Liver (tissue), 9 donors: ENCODE data around the gene AKT1S1. TPM values are rescaled to one million over a fixed set of nuclear protein-coding genes. Genes with fewer than 3 reads are reported as not detected.

Experiments used
- DNase-seq: peaks from one replicate; pipeline ENCODE4 v3.0.0-alpha.2; 2017; ENCODE audit warnings: low spot score
- H3K27ac ChIP-seq, 2 donors: one replicate each; pipeline ENCODE4 v1.7.0; 2013; ENCODE audit warnings: inconsistent platforms in 2 of 2, low read length in 2 of 2, control low read depth in 1 of 2, low read depth in 1 of 2, mild to moderate bottlenecking in 1 of 2
- H3K27me3 ChIP-seq, 4 donors: one replicate each; pipeline versions ENCODE4 v1.6.1 to v1.7.0; 2013; ENCODE audit warnings: low read length in 3 of 4, inconsistent platforms in 1 of 4, mild to moderate bottlenecking in 1 of 4, moderate library complexity in 1 of 4; ENCODE audit not compliant: control insufficient read depth in 4 of 4, insufficient read depth in 4 of 4
- H3K36me3 ChIP-seq, 4 donors: one replicate each; pipeline versions ENCODE4 v1.6.1 to v1.7.0; 2013; ENCODE audit warnings: low read length in 3 of 4, mild to moderate bottlenecking in 3 of 4, low read depth in 1 of 4, moderate library complexity in 1 of 4; ENCODE audit not compliant: control insufficient read depth in 4 of 4, insufficient read depth in 3 of 4
- H3K4me1 ChIP-seq, 4 donors: one replicate each; pipeline versions ENCODE4 v1.6.1 to v1.7.0; 2013; ENCODE audit warnings: low read length in 3 of 4, mild to moderate bottlenecking in 3 of 4, moderate library complexity in 1 of 4; ENCODE audit not compliant: control insufficient read depth in 4 of 4, insufficient read depth in 4 of 4
- H3K4me3 ChIP-seq, 3 donors: one replicate each; pipeline versions ENCODE4 v1.6.1 to v1.7.0; 2013; ENCODE audit warnings: low read length in 3 of 3, control low read depth in 1 of 3, low read depth in 1 of 3, mild to moderate bottlenecking in 1 of 3
- H3K9ac ChIP-seq, 2 donors: one replicate each; pipeline ENCODE4 v1.7.0; 2013; ENCODE audit warnings: low read length in 2 of 2, mild to moderate bottlenecking in 2 of 2, moderate library complexity in 2 of 2, control low read depth in 1 of 2, low read depth in 1 of 2
- H3K9me3 ChIP-seq, 4 donors: one replicate each; pipeline versions ENCODE4 v1.6.1 to v1.7.0; 2013; ENCODE audit warnings: low read length in 3 of 4; ENCODE audit not compliant: control insufficient read depth in 4 of 4
- CTCF ChIP-seq: fragments of 150-350 bp; IDR thresholded peaks from 2 replicates; pipeline ENCODE4 v1.5.1; 2017; ENCODE audit warnings: improper control_type of control experiment, low read depth, low read length; ENCODE audit not compliant: missing input control
- EGR1 ChIP-seq, 2 donors: IDR thresholded peaks; 2 replicates each; pipeline ENCODE4 v1.6.1; 2016 to 2018; ENCODE audit warnings: antibody characterized with exemption in 2 of 2, low read depth in 2 of 2
- FOXA1 ChIP-seq: IDR thresholded peaks from 2 replicates; pipeline ENCODE4 v1.6.1; 2016; ENCODE audit warnings: antibody characterized with exemption
- FOXA2 ChIP-seq: IDR thresholded peaks from 2 replicates; pipeline ENCODE4 v1.6.1; 2016; ENCODE audit warnings: antibody characterized with exemption
- HNF4A ChIP-seq, 2 donors: conservative IDR thresholded peaks; 2 replicates each; pipeline ENCODE4 v1.6.1; 2016; ENCODE audit warnings: antibody characterized with exemption in 2 of 2, mild to moderate bottlenecking in 2 of 2
- HNF4G ChIP-seq: IDR thresholded peaks from 2 replicates; pipeline ENCODE4 v1.6.1; 2016; ENCODE audit warnings: antibody characterized with exemption
- JUND ChIP-seq, 2 donors: IDR thresholded peaks; 2 replicates each; pipeline ENCODE4 v1.6.1; 2016; ENCODE audit warnings: antibody characterized with exemption in 2 of 2
- MAX ChIP-seq: IDR thresholded peaks from 2 replicates; pipeline ENCODE4 v1.6.1; 2016; ENCODE audit warnings: antibody characterized with exemption
- NR2F2 ChIP-seq: IDR thresholded peaks from 2 replicates; pipeline ENCODE4 v1.6.1; 2016; ENCODE audit warnings: antibody characterized with exemption
- RAD21 ChIP-seq, 2 donors: IDR thresholded peaks; 2 replicates each; pipeline ENCODE4 v1.6.1; 2016; ENCODE audit warnings: antibody characterized with exemption in 2 of 2, mild to moderate bottlenecking in 2 of 2
- SP1 ChIP-seq: IDR thresholded peaks from 2 replicates; pipeline ENCODE4 v1.6.1; 2018; ENCODE audit warnings: antibody characterized with exemption, mild to moderate bottlenecking
- TAF1 ChIP-seq: conservative IDR thresholded peaks from 2 replicates; pipeline ENCODE4 v1.6.1; 2016; ENCODE audit warnings: antibody characterized with exemption, mild to moderate bottlenecking
- YY1 ChIP-seq: IDR thresholded peaks from 2 replicates; pipeline ENCODE4 v1.6.1; 2016; ENCODE audit warnings: antibody characterized with exemption, mild to moderate bottlenecking
- WGBS: extraction: QIAGEN DNeasy Blood & Tissue Kit; methylation state at CpG from one replicate; pipeline ENCODE4 v1.1.7; 2013; 5-methylcytosine and 5-hydroxymethylcytosine counted together
- polyA plus RNA-seq, 2 donors: library from polyadenylated mRNA; stranded (reverse) in 1 of 2; unstranded in 1 of 2; fragments of 200-250 nt in 1 of 2; fragments of >200 nt in 1 of 2; fragmentation: Nextera tagmentation in 1 of 2; extraction: Ambion mirVana in 1 of 2; gene quantifications; one replicate each; pipeline versions ENCODE4 v1.2.1 to v1.2.3, GENCODE V29; 2013 to 2015
- total RNA-seq, 2 donors: library from RNA; depleted of rRNA; stranded (reverse); fragments of >200 nt; gene quantifications; one replicate each; pipeline ENCODE4 v1.2.3, GENCODE V29; 2014
- TF ChIP-seq, protein P1 (sequence below): IDR thresholded peaks from 2 replicates; pipeline ENCODE4 v1.6.1; 2016; ENCODE audit warnings: antibody characterized with exemption
- donor health status: healthy.
- donor health status: healthy.
- donor health status: healthy.
- donor health status: healthy.
- donor health status: healthy.

AKT1S1 gene
- total and polyA plus RNA-seq, 4 donors: 6.8 to 43.9 (median 12.9) TPM

GRCh38 chr19:49851456-49852259, 25.5 kb downstream of the AKT1S1 start:
- H3K27me3 ChIP-seq: no peaks in the 10 kb centered on the region
- peaks cover 3 to 19% (median 13%) of the 10 kb centered on the region in 4 donors for H3K4me1 ChIP-seq
- no peak for TF ChIP-seq RAD21 (IDR thresholded peaks at IDR 0.05)
- TF ChIP-seq HNF4G: no peak
- no peak for TF ChIP-seq EGR1 (IDR thresholded peaks at IDR 0.05; ENCODE audit: low read depth in 2 of 2)
- no peak for TF ChIP-seq SP1
- TF ChIP-seq JUND (IDR thresholded peaks at IDR 0.05): no peak
- TF ChIP-seq HNF4A (conservative IDR thresholded peaks at IDR 0.05): no peak
- TF ChIP-seq MAX: no peak
- WGBS: 2% methylated on average over 78 of the region's 78 CpGs
- H3K4me3 ChIP-seq: peak overlapping the region; percentile 68 to 93 (median 92)
- no peaks in the 10 kb centered on the region for H3K9me3 ChIP-seq
- H3K36me3 ChIP-seq: peaks cover 0 to 5% (median 0%) of the 10 kb centered on the region in 4 donors
- peak overlapping the region; percentile 99 to 100 for H3K27ac ChIP-seq
- peak; percentile 55 for DNase-seq
- H3K9ac ChIP-seq: no peak overlapping the region

DNA sequence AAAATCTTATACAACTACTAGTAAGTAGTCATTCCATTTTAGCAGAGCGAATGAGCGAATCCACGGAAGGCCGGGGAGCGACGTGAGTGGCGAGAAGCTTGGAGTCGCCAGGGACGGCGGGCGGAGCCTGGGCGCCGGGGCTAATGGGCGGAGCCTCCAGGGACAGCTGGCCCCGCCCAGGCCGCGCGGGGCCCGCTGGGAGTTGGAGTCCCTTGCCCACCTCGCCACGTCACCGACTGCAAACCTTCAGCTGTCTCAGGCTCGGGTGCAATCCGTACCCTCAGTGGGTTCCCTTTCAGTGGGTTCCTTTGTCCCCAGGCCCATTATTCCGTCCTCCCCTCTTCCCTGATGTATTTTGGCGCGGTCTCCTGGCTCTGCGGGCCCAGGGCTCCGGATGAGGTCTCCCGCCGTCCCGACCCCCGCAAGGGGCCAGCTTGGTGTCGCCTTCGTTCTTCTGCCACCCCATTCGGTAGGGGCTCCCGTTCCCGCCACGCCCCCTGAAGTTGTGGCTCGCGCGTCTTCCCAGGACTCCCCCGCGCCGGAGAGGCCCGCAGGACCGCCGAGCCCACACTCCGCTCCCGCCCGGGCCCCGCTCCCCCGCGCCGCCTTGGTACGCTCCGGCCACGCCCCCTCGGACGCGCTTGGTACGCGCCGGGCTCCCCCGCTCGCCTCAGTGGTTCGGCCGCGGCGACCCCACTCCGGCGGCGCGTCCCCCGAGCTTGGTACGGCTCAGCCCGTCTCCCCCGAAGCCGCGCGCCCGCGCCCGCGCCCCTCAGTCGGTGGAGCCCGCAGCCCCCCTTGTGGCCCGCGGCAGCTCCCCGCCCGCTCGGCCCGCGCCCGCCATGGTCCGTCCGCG, 26.4 kb downstream of the AKT1S1 start, which contains the start of gene PTOV1:
PTOV1 (plus strand) TSS at position 673 of the 856 bp plus-strand sequence.
- 1% methylated on average over 98 of the region's 98 CpGs for WGBS
- TF ChIP-seq YY1 (peak; percentile 45), FOXA1 (no peak), RAD21 (IDR thresholded peaks at IDR 0.05) (peak in 1 of 2 donors; percentile 2)
- Histone ChIP-seq H3K9ac (peak within 1 kb of the TSS; percentile 92 to 98), H3K9me3 (no peaks in the 10 kb centered on the region), H3K27me3 (no peaks in the 10 kb centered on the region), H3K27ac (peak within 1 kb of the TSS; percentile 99 to 100), H3K36me3 (peaks cover 0 to 2% (median 0%) of the 10 kb centered on the region in 4 donors), H3K4me3 (peak within 1 kb of the TSS; percentile 90 to 93 (median 92)), H3K4me1 (peaks cover 3 to 19% (median 13%) of the 10 kb centered on the region in 4 donors)
- DNase-seq: peak; percentile 94

DNA sequence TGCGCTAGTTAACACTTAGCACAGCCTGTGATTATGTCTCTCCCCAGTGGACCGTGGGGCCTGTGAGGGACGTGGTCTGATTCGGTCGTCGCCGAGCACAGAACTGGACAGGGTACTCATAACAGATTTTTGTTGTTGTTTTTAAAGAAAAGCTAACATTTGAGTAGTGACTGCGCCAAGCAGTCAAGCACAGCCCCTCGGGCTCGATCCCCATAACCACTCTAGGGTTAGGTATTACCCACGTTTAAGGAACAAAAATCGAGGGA, 27.0 kb downstream of the AKT1S1 start:
- WGBS: 61% methylated on average over 12 of the region's 12 CpGs
- H3K9me3 ChIP-seq: no peaks in the 10 kb centered on the region
- DNase-seq: no peak
- peak overlapping the region; percentile 99 to 100 for H3K27ac ChIP-seq
- H3K9ac ChIP-seq: peak overlapping the region; percentile 29 to 92
- H3K4me1 ChIP-seq: peaks cover 3 to 19% (median 13%) of the 10 kb centered on the region in 4 donors
- H3K4me3 ChIP-seq: peak overlapping the region; percentile 57 to 92 (median 90)
- H3K27me3 ChIP-seq: no peaks in the 10 kb centered on the region
- H3K36me3 ChIP-seq: peaks cover 0 to 2% (median 0%) of the 10 kb centered on the region in 4 donors
- TF ChIP-seq FOXA2 (no peak), NR2F2 (no peak), CTCF (no peak), TAF1 (no peak), SP1 (no peak)
- TF ChIP-seq, protein P1, sequence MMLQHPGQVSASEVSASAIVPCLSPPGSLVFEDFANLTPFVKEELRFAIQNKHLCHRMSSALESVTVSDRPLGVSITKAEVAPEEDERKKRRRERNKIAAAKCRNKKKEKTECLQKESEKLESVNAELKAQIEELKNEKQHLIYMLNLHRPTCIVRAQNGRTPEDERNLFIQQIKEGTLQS: no peak
